Mesothelial cell of epicardium (in vitro differentiated cells): ENCODE data around the gene PARVG. TPM values are rescaled to one million over a fixed set of nuclear protein-coding genes. Genes with fewer than 3 reads are reported as not detected.

Experiments used
- DNase-seq, 2 experiments: peaks; one replicate each; pipeline ENCODE4 v3.0.0; 2021; ENCODE audit warnings: low spot score in 2 of 2; ENCODE audit not compliant: unreplicated experiment in 2 of 2
- H3K27ac Mint-ChIP-seq: 2 replicates; pipeline ENCODE4 v1.8.0; 2021; ENCODE audit warnings: mixed read lengths
- H3K27me3 Mint-ChIP-seq: 2 replicates; pipeline ENCODE4 v1.8.0; 2021; ENCODE audit warnings: low read depth, mixed read lengths
- H3K36me3 Mint-ChIP-seq: 2 replicates; pipeline ENCODE4 v1.8.0; 2021; ENCODE audit warnings: mixed read lengths
- H3K4me1 Mint-ChIP-seq: 2 replicates; pipeline ENCODE4 v1.8.0; 2021; ENCODE audit warnings: mixed read lengths
- H3K4me3 Mint-ChIP-seq: 2 replicates; pipeline ENCODE4 v1.8.0; 2021; ENCODE audit warnings: mild to moderate bottlenecking, moderate library complexity, mixed read lengths
- H3K9me3 Mint-ChIP-seq: 2 replicates; pipeline ENCODE4 v1.8.0; 2021; ENCODE audit warnings: mixed read lengths
- CTCF ChIP-seq: fragments of 200-600 bp; sonication (generic); IDR thresholded peaks from one replicate; pipeline ENCODE4 v1.5.0; 2021; ENCODE audit warnings: antibody characterized with exemption; ENCODE audit not compliant: unreplicated experiment
- total RNA-seq: library from RNA; stranded (reverse); gene quantifications from 3 replicates; pipeline ENCODE4 v1.2.1, GENCODE V29; 2021

Gene PARVG
- total RNA-seq, 1 donor from 2014 or later = 1.0 TPM

- Mint-ChIP-seq H3K4me3 (no peak overlapping the region), H3K9me3 (no peaks in the 10 kb centered on the region), H3K27ac (no peak overlapping the region), H3K36me3 (no peaks in the 10 kb centered on the region), H3K27me3 (peaks cover 28% of the 10 kb centered on the region), H3K4me1 (no peaks in the 10 kb centered on the region)
- TF ChIP-seq CTCF = no peak
- DNase-seq = no peak
Measured at GRCh38 chr22:44192816-44193534, 12.2 kb downstream of the PARVG start.

- no peak for TF ChIP-seq CTCF
- Mint-ChIP-seq H3K4me1 (no peaks in the 10 kb centered on the region), H3K27ac (no peak overlapping the region), H3K27me3 (peaks cover 31% of the 10 kb centered on the region), H3K36me3 (no peaks in the 10 kb centered on the region), H3K9me3 (no peaks in the 10 kb centered on the region), H3K4me3 (no peak overlapping the region)
- DNase-seq = no peak
Measured at GRCh38 chr22:44193535-44193891, 12.8 kb downstream of the PARVG start.

- Mint-ChIP-seq H3K4me3 (no peak overlapping the region), H3K27ac (no peak overlapping the region), H3K4me1 (no peaks in the 10 kb centered on the region), H3K9me3 (no peaks in the 10 kb centered on the region), H3K27me3 (peaks cover 39% of the 10 kb centered on the region), H3K36me3 (no peaks in the 10 kb centered on the region)
- DNase-seq = no peak
- TF ChIP-seq CTCF = no peak
Measured at GRCh38 chr22:44194569-44194968, 13.8 kb downstream of the PARVG start.

GRCh38 chr22:44195189-44195871, 14.6 kb downstream of the PARVG start:
- Mint-ChIP-seq H3K36me3 (no peaks in the 10 kb centered on the region), H3K27ac (no peak overlapping the region), H3K4me1 (no peaks in the 10 kb centered on the region), H3K4me3 (no peak overlapping the region), H3K27me3 (peaks cover 40% of the 10 kb centered on the region), H3K9me3 (no peaks in the 10 kb centered on the region)
- no peak for DNase-seq
- TF ChIP-seq CTCF = no peak

- no peak overlapping the region for H3K4me3 Mint-ChIP-seq
- TF ChIP-seq CTCF = no peak
- H3K9me3 Mint-ChIP-seq = no peaks in the 10 kb centered on the region
- H3K27me3 Mint-ChIP-seq = peaks cover 42% of the 10 kb centered on the region
- no peak for DNase-seq
- no peaks in the 10 kb centered on the region for H3K36me3 Mint-ChIP-seq
- H3K27ac Mint-ChIP-seq = no peak overlapping the region
- H3K4me1 Mint-ChIP-seq = no peaks in the 10 kb centered on the region
Measured at GRCh38 chr22:44196241-44196640, 15.5 kb downstream of the PARVG start.
